B cell (primary cell): ENCODE data around the gene RBM44. TPM values are rescaled to one million over a fixed set of nuclear protein-coding genes. Genes with fewer than 3 reads are reported as not detected.

Source experiments
- ATAC-seq: fragments of 200-7000 bp; cut with Tn5 transposase; one replicate; pipeline ENCODE4 v1.10.0; 2021; ENCODE audit warnings: low read depth, mild to moderate bottlenecking, moderate number of reproducible peaks, moderate library complexity
- CTCF ChIA-PET: fragments of 350-600 bp; sonication (Branson Sonifier 250); formaldehyde crosslinking; loops from one replicate; lab custom pipeline; 2021; ENCODE audit warnings: antibody characterized with exemption, inconsistent platforms; lab: Charles Lee
- POLR2A ChIA-PET: fragments of 350-600 bp; sonication (Branson Sonifier 250); formaldehyde crosslinking; loops from one replicate; lab custom pipeline; 2021; ENCODE audit warnings: antibody characterized with exemption; lab: Charles Lee
- DNase-seq: peaks from one replicate; pipeline ENCODE4 v3.0.0; 2013
- H2AFZ ChIP-seq: 2 replicates; pipeline ENCODE4 v1.6.1; 2012; ENCODE audit warnings: mild to moderate bottlenecking, low read depth, low read length; ENCODE audit not compliant: insufficient read depth, poor library complexity, severe bottlenecking
- H3K27ac ChIP-seq, 2 donors: 1 replicate in 1 of 2; 2 replicates in 1 of 2; pipeline ENCODE4 v1.5.1; 2012 to 2013; ENCODE audit warnings: low read length in 2 of 2, mild to moderate bottlenecking in 2 of 2, moderate library complexity in 1 of 2
- H3K27me3 ChIP-seq, 4 experiments: fragments of 200-600 bp in 1 of 4; sonication (generic) in 1 of 4; replicated peaks in 1 of 4; 1 replicate in 2 of 4; 2 replicates in 2 of 4; pipeline versions ENCODE4 v1.6.1 to v1.7.0; 2013 to 2016; ENCODE audit warnings: low read length in 3 of 4, mild to moderate bottlenecking in 2 of 4, mixed read lengths in 1 of 4, moderate library complexity in 1 of 4; ENCODE audit not compliant: insufficient read depth in 4 of 4, control insufficient read depth in 3 of 4; ENCODE audit errors: control extremely low read depth in 1 of 4
- H3K36me3 ChIP-seq, 2 experiments: replicated peaks in 1 of 2; 1 replicate in 1 of 2; 2 replicates in 1 of 2; pipeline versions ENCODE4 v1.6.1 to v1.7.1; 2013; ENCODE audit warnings: low read length in 1 of 2; ENCODE audit not compliant: insufficient read depth in 2 of 2, control insufficient read depth in 1 of 2; ENCODE audit errors: control extremely low read depth in 1 of 2, extremely low read depth in 1 of 2
- H3K4me1 ChIP-seq, 2 donors: fragments of 200-600 bp in 1 of 2; sonication (generic) in 1 of 2; 1 replicate in 1 of 2; 2 replicates in 1 of 2; pipeline versions ENCODE4 v1.5.1 to v1.6.1; 2013 to 2017; ENCODE audit warnings: low read length in 2 of 2; ENCODE audit not compliant: control insufficient read depth in 2 of 2, insufficient read depth in 2 of 2
- H3K4me2 ChIP-seq: replicated peaks from 2 replicates; pipeline ENCODE3; 2012; ENCODE audit warnings: mild to moderate bottlenecking, low read depth, low read length; ENCODE audit not compliant: poor library complexity, severe bottlenecking
- H3K4me3 ChIP-seq, 5 experiments: fragments of 200-600 bp in 1 of 5; sonication (generic) in 1 of 5; 1 replicate in 3 of 5; 2 replicates in 2 of 5; pipeline versions ENCODE4 v1.5.1 to v1.7.0; 2011 to 2016; ENCODE audit warnings: low read length in 4 of 5, mild to moderate bottlenecking in 4 of 5, low read depth in 2 of 5, control low read depth in 1 of 5, moderate library complexity in 1 of 5; ENCODE audit not compliant: insufficient read depth in 1 of 5; ENCODE audit errors: control extremely low read depth in 1 of 5, extremely low read depth in 1 of 5
- H3K79me2 ChIP-seq: fragments of 200-600 bp; sonication (generic); one replicate; pipeline ENCODE4 v1.6.0; 2016; ENCODE audit warnings: low read length; ENCODE audit not compliant: control insufficient read depth, insufficient read depth
- H3K9ac ChIP-seq: fragments of 200-600 bp; sonication (generic); 2 replicates; pipeline ENCODE4 v1.6.1; 2017; ENCODE audit warnings: mild to moderate bottlenecking, low read length, moderate library complexity
- H3K9me3 ChIP-seq, 3 donors: one replicate each; pipeline versions ENCODE4 v1.6.1 to v1.7.1; 2013; ENCODE audit warnings: low read length in 2 of 3; ENCODE audit not compliant: control insufficient read depth in 2 of 3, insufficient read depth in 1 of 3; ENCODE audit errors: control extremely low read depth in 1 of 3
- H4K20me1 ChIP-seq: 2 replicates; pipeline ENCODE4 v1.6.0; 2012; ENCODE audit warnings: mild to moderate bottlenecking, low read length; ENCODE audit not compliant: insufficient read depth, control insufficient read depth, poor library complexity, severe bottlenecking
- H3K27ac Mint-ChIP-seq: one replicate; pipeline ENCODE4 v1.8.0; 2021; ENCODE audit warnings: mixed read lengths
- H3K27me3 Mint-ChIP-seq: one replicate; pipeline ENCODE4 v1.8.0; 2021; ENCODE audit warnings: mixed read lengths
- H3K4me1 Mint-ChIP-seq: one replicate; pipeline ENCODE4 v1.8.0; 2021; ENCODE audit warnings: mixed read lengths
- H3K4me3 Mint-ChIP-seq: one replicate; pipeline ENCODE4 v1.8.0; 2021; ENCODE audit warnings: mixed read lengths
- H3K9me3 Mint-ChIP-seq: one replicate; pipeline ENCODE4 v1.8.0; 2022; ENCODE audit warnings: mixed read lengths; ENCODE audit not compliant: insufficient read depth
- CTCF ChIP-seq: fragments of 200-600 bp; IDR thresholded peaks from one replicate; pipeline ENCODE4 v1.8.0; 2022; ENCODE audit warnings: antibody characterized with exemption, mild to moderate bottlenecking
- EZH2 ChIP-seq: IDR thresholded peaks from 2 replicates; pipeline ENCODE4 v1.6.1; 2012; ENCODE audit warnings: borderline replicate concordance, low read depth, mild to moderate bottlenecking, moderate library complexity, low read length; ENCODE audit not compliant: insufficient read depth, poor library complexity, severe bottlenecking
- WGBS: methylation state at CpG from one replicate; pipeline ENCODE4 v1.1.5; 2013; ENCODE audit warnings: missing lambda C conversion rate; ENCODE audit not compliant: insufficient coverage; 5-methylcytosine and 5-hydroxymethylcytosine counted together
- intact Hi-C: fragments of 100-400 bp; cut with micrococcal nuclease; formaldehyde crosslinking; loops from one replicate; pipeline ENCODE4 v1.10.0; 2022
- polyA plus RNA-seq: library from polyadenylated mRNA; depleted of rRNA; stranded (reverse); fragments of >200 nt; gene quantifications from 2 replicates; pipeline ENCODE4 v1.2.3, GENCODE V29; 2012
- total RNA-seq, 2 donors: library from RNA; stranded (reverse); fragments of 120-200 nt in 1 of 2; gene quantifications; 1 replicate in 1 of 2; 2 replicates in 1 of 2; pipeline versions ENCODE4 v1.2.3 to v1.2.4, GENCODE V29; 2013 to 2022

The RBM44 gene
- total and polyA plus RNA-seq, 2 donors (not counting 1 experiment from before 2014, with no cell fraction given), result 0.39 to 1.3 TPM

- H3K27ac Mint-ChIP-seq, result no peak overlapping the region
- no peak for ATAC-seq
Measured at GRCh38 chr2:237754626-237755248, 43.8 kb upstream of the RBM44 start.

More at GRCh38 chr2:237754626-237755248, 43.8 kb upstream of the RBM44 start:
- no peaks in the 10 kb centered on the region for H3K9me3 ChIP-seq
- no peak overlapping the region for H3K4me3 ChIP-seq
- H3K36me3 ChIP-seq, result peaks cover 12 to 74% of the 10 kb centered on the region in 2 experiments
- no peaks in the 10 kb centered on the region for H3K27me3 ChIP-seq
- no peak overlapping the region for H3K4me2 ChIP-seq
- no peak for DNase-seq
- Mint-ChIP-seq H3K9me3 (no peaks in the 10 kb centered on the region), H3K4me1 (peaks cover 10% of the 10 kb centered on the region), H3K4me3 (no peak overlapping the region), H3K27me3 (no peaks in the 10 kb centered on the region)
- no peak for TF ChIP-seq EZH2
- no peak for TF ChIP-seq CTCF
- POLR2A ChIA-PET, result no interaction called here
- H3K4me1 ChIP-seq, result no peaks in the 10 kb centered on the region
- no peak overlapping the region for H2AFZ ChIP-seq
- WGBS, result 97% methylated on average over 12 of the region's 12 CpGs
- intact Hi-C loops, result no loop called here
- CTCF ChIA-PET, result interaction anchor here (1.3 to 2.3 kb wide), 5 partner anchors 10 to 242 kb away, joined by 4 to 24 read pairs (median 6); no protein-coding TSS in a partner anchor
- no peak overlapping the region for H3K27ac ChIP-seq
- H4K20me1 ChIP-seq, result peaks cover 34% of the 10 kb centered on the region
- peaks cover 24% of the 10 kb centered on the region for H3K79me2 ChIP-seq
- no peak overlapping the region for H3K9ac ChIP-seq
